Liver (tissue), 3 donors: ENCODE measurements around the gene CRADD.

Experiments used
- EGR1 ChIP-seq, 2 donors: IDR thresholded peaks; 2 replicates each; pipeline ENCODE4 v1.6.1; 2016 to 2018; ENCODE audit warnings: antibody characterized with exemption in 2 of 2, low read depth in 2 of 2
- HNF4A ChIP-seq, 2 donors: conservative IDR thresholded peaks; 2 replicates each; pipeline ENCODE4 v1.6.1; 2016; ENCODE audit warnings: antibody characterized with exemption in 2 of 2, mild to moderate bottlenecking in 2 of 2
- JUND ChIP-seq, 2 donors: IDR thresholded peaks; 2 replicates each; pipeline ENCODE4 v1.6.1; 2016; ENCODE audit warnings: antibody characterized with exemption in 2 of 2
- NR2F2 ChIP-seq: IDR thresholded peaks from 2 replicates; pipeline ENCODE4 v1.6.1; 2016; ENCODE audit warnings: antibody characterized with exemption
- RAD21 ChIP-seq, 2 donors: IDR thresholded peaks; 2 replicates each; pipeline ENCODE4 v1.6.1; 2016; ENCODE audit warnings: antibody characterized with exemption in 2 of 2, mild to moderate bottlenecking in 2 of 2
- REST ChIP-seq: IDR thresholded peaks from 2 replicates; pipeline ENCODE4 v1.6.1; 2016; ENCODE audit warnings: antibody characterized with exemption, mild to moderate bottlenecking
- RXRA ChIP-seq, 2 donors: IDR thresholded peaks; 2 replicates each; pipeline ENCODE4 v1.6.1; 2017 to 2018; ENCODE audit warnings: antibody characterized with exemption in 2 of 2, mild to moderate bottlenecking in 1 of 2
- TAF1 ChIP-seq: conservative IDR thresholded peaks from 2 replicates; pipeline ENCODE4 v1.6.1; 2016; ENCODE audit warnings: antibody characterized with exemption, mild to moderate bottlenecking
- YY1 ChIP-seq: IDR thresholded peaks from 2 replicates; pipeline ENCODE4 v1.6.1; 2016; ENCODE audit warnings: antibody characterized with exemption, mild to moderate bottlenecking
- TF ChIP-seq, protein P1 (sequence below): fragments of 150-350 bp; IDR thresholded peaks from 2 replicates; pipeline ENCODE4 v1.5.1; 2017; ENCODE audit warnings: improper control_type of control experiment, low read depth, low read length; ENCODE audit not compliant: missing input control
- donor health status: healthy.
- donor health status: healthy.

GRCh38 chr12:93924367-93924766 lies 247.2 kb downstream of the CRADD start:
- TF ChIP-seq NR2F2 (no peak), REST (no peak), JUND (IDR thresholded peaks at IDR 0.05) (no peak), RXRA (IDR thresholded peaks at IDR 0.05) (no peak), HNF4A (conservative IDR thresholded peaks at IDR 0.05) (no peak), YY1 (no peak), RAD21 (IDR thresholded peaks at IDR 0.05) (no peak), TAF1 (no peak), EGR1 (IDR thresholded peaks at IDR 0.05; ENCODE audit: low read depth in 2 of 2) (no peak)
- TF ChIP-seq, protein P1, sequence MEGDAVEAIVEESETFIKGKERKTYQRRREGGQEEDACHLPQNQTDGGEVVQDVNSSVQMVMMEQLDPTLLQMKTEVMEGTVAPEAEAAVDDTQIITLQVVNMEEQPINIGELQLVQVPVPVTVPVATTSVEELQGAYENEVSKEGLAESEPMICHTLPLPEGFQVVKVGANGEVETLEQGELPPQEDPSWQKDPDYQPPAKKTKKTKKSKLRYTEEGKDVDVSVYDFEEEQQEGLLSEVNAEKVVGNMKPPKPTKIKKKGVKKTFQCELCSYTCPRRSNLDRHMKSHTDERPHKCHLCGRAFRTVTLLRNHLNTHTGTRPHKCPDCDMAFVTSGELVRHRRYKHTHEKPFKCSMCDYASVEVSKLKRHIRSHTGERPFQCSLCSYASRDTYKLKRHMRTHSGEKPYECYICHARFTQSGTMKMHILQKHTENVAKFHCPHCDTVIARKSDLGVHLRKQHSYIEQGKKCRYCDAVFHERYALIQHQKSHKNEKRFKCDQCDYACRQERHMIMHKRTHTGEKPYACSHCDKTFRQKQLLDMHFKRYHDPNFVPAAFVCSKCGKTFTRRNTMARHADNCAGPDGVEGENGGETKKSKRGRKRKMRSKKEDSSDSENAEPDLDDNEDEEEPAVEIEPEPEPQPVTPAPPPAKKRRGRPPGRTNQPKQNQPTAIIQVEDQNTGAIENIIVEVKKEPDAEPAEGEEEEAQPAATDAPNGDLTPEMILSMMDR, result no peak
